Gastrocnemius medialis (tissue), 4 donors: Measurements from ENCODE around the gene GARIN5A.

Experiments
- CTCF ChIP-seq, 5 experiments: fragments of 450-650 bp in 3 of 5; fragments of 200-600 bp in 2 of 5; sonication (generic) in 2 of 5; IDR thresholded peaks in 4 of 5; conservative IDR thresholded peaks in 1 of 5; 1 replicate in 4 of 5; 2 replicates in 1 of 5; pipeline ENCODE4 v1.5.1; 2016 to 2019; ENCODE audit warnings: antibody characterized with exemption in 5 of 5, mild to moderate bottlenecking in 3 of 5, moderate library complexity in 3 of 5
- POLR2A ChIP-seq, 2 donors: fragments of 450-650 bp; IDR thresholded peaks; one replicate each; pipeline ENCODE4 v1.6.1; 2017; ENCODE audit warnings: antibody characterized with exemption in 2 of 2, mild to moderate bottlenecking in 2 of 2, moderate library complexity in 2 of 2

- TF ChIP-seq CTCF (IDR thresholded peaks at IDR 0.05 in 4 of 5, conservative IDR thresholded peaks at IDR 0.05 in 1 of 5) (no peak), POLR2A (IDR thresholded peaks at IDR 0.05) (peak; percentile 76 to 78)
Observed at GRCh38 chr19:50500753-50501151, 24.1 kb upstream of the GARIN5A start.
